ENCODE data around the gene TAF8. TPM values are rescaled to one million over a fixed set of nuclear protein-coding genes. Genes with fewer than 3 reads are reported as not detected.

Gene TAF8
- total RNA-seq, 1 donor from 2014 or later: 12.6 TPM

DNA sequence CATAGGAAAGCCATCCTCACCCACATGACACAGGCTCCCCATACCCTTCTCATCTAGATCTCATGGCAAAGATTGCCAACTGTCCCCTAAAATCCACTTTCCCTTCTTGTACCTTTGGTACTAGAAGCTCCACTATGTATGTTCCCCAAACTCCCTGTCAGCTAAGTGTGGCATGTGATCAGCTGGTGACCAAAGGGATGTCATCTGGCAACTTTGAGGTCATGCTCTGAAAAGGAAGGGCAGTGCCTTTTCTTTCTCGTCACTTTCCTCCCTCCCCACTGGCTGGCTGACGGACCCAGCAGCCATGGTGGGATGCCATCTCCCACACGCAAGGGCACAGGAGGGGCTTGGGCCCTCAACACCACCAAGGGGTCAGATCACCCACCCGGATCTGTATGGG is 23.8 kb upstream of the TAF8 start:
- DNase-seq (ENCODE audit: low read depth): no peak
- no peaks in the 10 kb centered on the region for H3K36me3 ChIP-seq (ENCODE audit: control insufficient read depth, insufficient read depth, low read length)
- H3K4me3 ChIP-seq (ENCODE audit: low read depth, low read length): no peak overlapping the region
- H3K27me3 ChIP-seq (ENCODE audit: control insufficient read depth, insufficient read depth, low read length): no peaks in the 10 kb centered on the region
- TF ChIP-seq CTCF (IDR thresholded peaks at IDR 0.05; ENCODE audit: insufficient read depth, low read length, poor library complexity, severe bottlenecking): no peak

DNA sequence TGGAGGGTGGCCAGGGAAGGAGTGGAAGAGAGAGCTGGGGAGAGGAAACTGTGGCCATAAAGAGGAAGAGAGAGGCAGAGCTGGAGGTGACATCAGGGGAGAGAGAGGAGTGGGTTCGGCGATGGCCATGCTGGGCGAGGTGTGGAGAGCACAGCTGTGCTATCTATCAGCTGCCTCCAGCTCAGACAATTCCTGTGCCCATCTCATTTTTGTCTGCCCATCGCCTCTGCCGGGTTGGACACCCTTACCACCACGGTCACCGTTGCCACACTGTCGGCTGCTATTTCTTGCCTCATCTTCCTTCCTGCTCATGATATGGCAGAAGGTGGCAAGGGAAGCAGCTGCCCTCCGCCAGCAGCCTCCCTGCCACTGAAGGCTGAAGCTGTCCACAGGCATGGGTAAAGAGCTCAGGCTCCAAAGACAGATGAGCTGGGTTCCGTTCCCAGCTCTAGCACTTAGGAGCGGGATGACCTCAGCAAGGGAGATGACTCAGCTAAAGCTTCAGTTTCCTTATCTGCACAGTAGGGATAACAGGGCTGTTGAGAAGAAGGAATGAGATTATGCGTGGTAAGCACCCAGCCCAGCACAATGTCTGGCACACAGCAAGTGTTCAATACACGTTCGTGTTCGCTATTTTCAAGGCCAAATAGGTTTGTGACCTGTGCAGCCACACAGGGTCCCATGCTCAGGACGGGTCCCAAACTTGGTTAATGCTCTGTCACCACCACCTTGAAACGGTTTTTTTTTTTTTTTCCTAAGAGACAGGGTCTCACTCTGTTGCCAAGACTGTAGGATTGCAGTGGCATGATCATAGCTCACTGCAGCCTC is 21.9 kb upstream of the TAF8 start:
- Histone ChIP-seq H3K4me3 (ENCODE audit: low read depth, low read length) (no peak overlapping the region), H3K27me3 (ENCODE audit: control insufficient read depth, insufficient read depth, low read length) (no peaks in the 10 kb centered on the region), H3K36me3 (ENCODE audit: control insufficient read depth, insufficient read depth, low read length) (no peaks in the 10 kb centered on the region)
- no peak for DNase-seq (ENCODE audit: low read depth)
- TF ChIP-seq CTCF (IDR thresholded peaks at IDR 0.05; ENCODE audit: insufficient read depth, low read length, poor library complexity, severe bottlenecking): no peak

DNA sequence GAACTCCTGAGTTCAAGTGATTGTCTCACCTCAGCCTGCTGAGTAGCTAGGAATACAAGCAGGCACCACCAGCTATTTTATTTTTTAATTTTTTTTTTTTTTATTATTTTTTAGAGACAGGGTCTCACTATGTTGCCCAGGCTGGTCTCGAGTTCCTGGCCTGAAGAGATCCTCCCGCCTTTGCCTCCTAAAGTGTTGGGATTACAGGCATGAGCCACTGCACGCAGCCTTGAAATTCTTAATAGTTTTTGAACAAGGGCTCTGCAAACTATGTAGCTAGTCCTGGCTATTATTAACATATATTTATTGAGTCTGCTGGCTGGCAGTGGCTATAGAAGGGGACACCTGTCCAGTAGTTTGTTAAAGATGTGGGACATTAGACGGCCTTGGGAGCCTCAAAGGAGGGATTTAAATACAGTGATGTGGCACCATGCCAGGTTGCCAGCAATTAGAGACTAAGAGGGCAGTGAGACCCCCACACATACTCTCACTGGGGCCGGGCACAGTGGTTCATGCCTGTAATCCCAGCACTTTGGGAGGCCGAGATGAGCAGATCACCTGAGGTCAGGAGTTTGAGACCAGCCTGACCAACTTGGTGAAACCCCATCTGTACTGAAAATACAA is 21.1 kb upstream of the TAF8 start:
- no peak for TF ChIP-seq CTCF (IDR thresholded peaks at IDR 0.05; ENCODE audit: insufficient read depth, low read length, poor library complexity, severe bottlenecking)
- Histone ChIP-seq H3K4me3 (ENCODE audit: low read depth, low read length) (no peak overlapping the region), H3K36me3 (ENCODE audit: control insufficient read depth, insufficient read depth, low read length) (no peaks in the 10 kb centered on the region), H3K27me3 (ENCODE audit: control insufficient read depth, insufficient read depth, low read length) (no peaks in the 10 kb centered on the region)
- DNase-seq (ENCODE audit: low read depth): no peak

DNA sequence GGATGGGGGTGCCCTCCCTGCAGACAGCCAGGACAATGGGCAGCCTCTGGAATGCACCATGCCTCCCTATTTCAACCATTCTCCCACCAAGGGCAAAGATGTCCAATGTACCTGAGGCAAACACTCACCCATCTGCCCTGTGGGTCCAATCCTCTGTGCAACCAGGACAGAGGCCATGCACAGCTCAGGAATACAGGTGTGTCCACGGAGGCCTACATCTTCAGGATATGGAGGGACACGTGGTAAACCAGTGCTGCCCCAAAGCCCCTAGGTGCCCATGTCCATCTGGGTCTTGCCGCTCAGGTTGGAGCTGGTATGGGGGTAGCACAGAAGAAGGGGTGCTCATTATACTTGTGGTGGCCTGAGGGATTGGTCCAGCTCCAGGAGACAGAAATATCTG is 20.4 kb upstream of the TAF8 start:
- no peaks in the 10 kb centered on the region for H3K27me3 ChIP-seq (ENCODE audit: control insufficient read depth, insufficient read depth, low read length)
- no peak for TF ChIP-seq CTCF (IDR thresholded peaks at IDR 0.05; ENCODE audit: insufficient read depth, low read length, poor library complexity, severe bottlenecking)
- H3K36me3 ChIP-seq (ENCODE audit: control insufficient read depth, insufficient read depth, low read length): no peaks in the 10 kb centered on the region
- no peak overlapping the region for H3K4me3 ChIP-seq (ENCODE audit: low read depth, low read length)
- no peak for DNase-seq (ENCODE audit: low read depth)

GRCh38 chr6:42030585-42031506 is 19.5 kb upstream of the TAF8 start:
- no peaks in the 10 kb centered on the region for H3K36me3 ChIP-seq (ENCODE audit: control insufficient read depth, insufficient read depth, low read length)
- DNase-seq (ENCODE audit: low read depth): no peak
- H3K27me3 ChIP-seq (ENCODE audit: control insufficient read depth, insufficient read depth, low read length): no peaks in the 10 kb centered on the region
- no peak overlapping the region for H3K4me3 ChIP-seq (ENCODE audit: low read depth, low read length)
- no peak for TF ChIP-seq CTCF (IDR thresholded peaks at IDR 0.05; ENCODE audit: insufficient read depth, low read length, poor library complexity, severe bottlenecking)
